Neural cell (in vitro differentiated cells): ENCODE results near the gene EPS15. TPM values are rescaled to one million over a fixed set of nuclear protein-coding genes. Genes with fewer than 3 reads are reported as not detected.

Experiments used
- H2AFZ ChIP-seq: fragments of 200-600, 300-800 bp; sonication (generic), shearing (Covaris generic); 2 replicates; pipeline ENCODE4 v1.6.0; 2014; ENCODE audit warnings: low read depth, mild to moderate bottlenecking, antibody characterized with exemption, low read length, moderate library complexity
- H3F3A ChIP-seq: fragments of 200-600 bp; shearing (Covaris generic); 2 replicates; pipeline ENCODE4 v1.6.1; 2016; ENCODE audit warnings: mild to moderate bottlenecking, moderate library complexity, mixed read lengths, antibody characterized with exemption, low read length; ENCODE audit not compliant: insufficient read depth, poor library complexity, severe bottlenecking
- H3K27ac ChIP-seq: fragments of 200-600, 300-800 bp; sonication (generic), shearing (Covaris generic); 2 replicates; pipeline ENCODE4 v1.5.1; 2014; ENCODE audit warnings: mild to moderate bottlenecking, low read length, moderate library complexity
- H3K27me3 ChIP-seq: fragments of 300-800, 200-600 bp; sonication (generic), shearing (Covaris generic); 2 replicates; pipeline ENCODE4 v1.6.0; 2014; ENCODE audit warnings: mild to moderate bottlenecking, low read depth, low read length, moderate library complexity; ENCODE audit not compliant: insufficient read depth
- H3K36me3 ChIP-seq: fragments of 300-800, 200-600 bp; sonication (generic), shearing (Covaris generic); 2 replicates; pipeline ENCODE4 v1.5.1; 2014; ENCODE audit warnings: mild to moderate bottlenecking, antibody characterized with exemption, low read length, moderate library complexity; ENCODE audit not compliant: insufficient read depth
- H3K4me2 ChIP-seq: fragments of 300-800, 200-600 bp; sonication (generic), shearing (Covaris generic); 2 replicates; pipeline ENCODE4 v1.6.0; 2014; ENCODE audit warnings: mild to moderate bottlenecking, low read length
- H3K4me3 ChIP-seq: fragments of 300-800, 200-600 bp; sonication (generic), shearing (Covaris generic); 2 replicates; pipeline ENCODE4 v1.5.1; 2014; ENCODE audit warnings: mild to moderate bottlenecking, low read length, moderate library complexity
- H3K79me2 ChIP-seq: fragments of 200-600 bp; shearing (Covaris generic); replicated peaks from 2 replicates; pipeline ENCODE4 v1.6.0; 2014; ENCODE audit warnings: mild to moderate bottlenecking, low read length, moderate library complexity; ENCODE audit not compliant: insufficient read depth
- H3K9ac ChIP-seq: fragments of 300-800, 200-600 bp; sonication (generic), shearing (Covaris generic); 2 replicates; pipeline ENCODE4 v1.6.1; 2016; ENCODE audit warnings: mild to moderate bottlenecking, low read length, mixed read lengths
- H3K9me2 ChIP-seq: fragments of 200-600 bp; shearing (Covaris generic); 2 replicates; pipeline ENCODE4 v1.6.1; 2016; ENCODE audit warnings: mild to moderate bottlenecking, low read length, mixed read lengths; ENCODE audit not compliant: insufficient read depth
- H3K9me3 ChIP-seq: fragments of 200-600, 300-800 bp; sonication (generic), shearing (Covaris generic); 2 replicates; pipeline ENCODE4 v1.6.1; 2016; ENCODE audit warnings: mild to moderate bottlenecking, mixed run types, low read length, moderate library complexity, mixed read lengths
- H4K20me1 ChIP-seq: fragments of 200-600 bp; shearing (Covaris generic); 2 replicates; pipeline ENCODE4 v1.6.1; 2016; ENCODE audit warnings: mild to moderate bottlenecking, mixed run types; ENCODE audit not compliant: insufficient read depth
- EP300 ChIP-seq: fragments of 450-650 bp; conservative IDR thresholded peaks from 2 replicates; pipeline ENCODE4 v1.6.1; 2014; ENCODE audit warnings: antibody characterized with exemption, mild to moderate bottlenecking, moderate library complexity; ENCODE audit not compliant: poor library complexity, severe bottlenecking
- EZH2 ChIP-seq: fragments of 200-600, 300-800 bp; shearing (Covaris generic), sonication (generic); IDR thresholded peaks from 2 replicates; pipeline ENCODE4 v1.6.1; 2014; ENCODE audit warnings: antibody characterized with exemption, low read length, borderline replicate concordance, mild to moderate bottlenecking; ENCODE audit not compliant: insufficient read depth, poor library complexity, severe bottlenecking
- MXI1 ChIP-seq: fragments of 450-650 bp; conservative IDR thresholded peaks from 2 replicates; pipeline ENCODE4 v1.6.1; 2014; ENCODE audit warnings: antibody characterized with exemption, mild to moderate bottlenecking; ENCODE audit not compliant: poor library complexity, severe bottlenecking
- POLR2AphosphoS5 ChIP-seq: IDR thresholded peaks from 2 replicates; pipeline ENCODE4 v1.6.1; 2012
- RAD21 ChIP-seq: fragments of 450-650 bp; conservative IDR thresholded peaks from 2 replicates; pipeline ENCODE4 v1.6.1; 2014; ENCODE audit warnings: antibody characterized with exemption, mild to moderate bottlenecking, moderate library complexity
- SMC3 ChIP-seq: fragments of 450-650 bp; conservative IDR thresholded peaks from 2 replicates; pipeline ENCODE4 v1.6.1; 2014; ENCODE audit warnings: antibody characterized with exemption, mild to moderate bottlenecking, moderate library complexity; ENCODE audit not compliant: poor library complexity
- TAF1 ChIP-seq: IDR thresholded peaks from 2 replicates; pipeline ENCODE4 v1.6.1; 2012; ENCODE audit warnings: low read depth
- polyA plus RNA-seq: library from polyadenylated mRNA; depleted of rRNA; stranded (reverse); fragments of >200 nt; gene quantifications from 2 replicates; pipeline ENCODE4 v1.2.3, GENCODE V29; 2014
- TF ChIP-seq, protein P1 (sequence below): IDR thresholded peaks from 2 replicates; pipeline ENCODE4 v1.6.1; 2012; ENCODE audit warnings: borderline replicate concordance
- TF ChIP-seq, protein P2 (sequence below): fragments of 450-650 bp; IDR thresholded peaks from 2 replicates; pipeline ENCODE4 v1.5.1; 2014; ENCODE audit warnings: antibody characterized with exemption, mild to moderate bottlenecking, moderate library complexity; ENCODE audit not compliant: poor library complexity, severe bottlenecking

Gene EPS15
- polyA plus RNA-seq, 1 donor from 2014 or later: 101 TPM

DNA sequence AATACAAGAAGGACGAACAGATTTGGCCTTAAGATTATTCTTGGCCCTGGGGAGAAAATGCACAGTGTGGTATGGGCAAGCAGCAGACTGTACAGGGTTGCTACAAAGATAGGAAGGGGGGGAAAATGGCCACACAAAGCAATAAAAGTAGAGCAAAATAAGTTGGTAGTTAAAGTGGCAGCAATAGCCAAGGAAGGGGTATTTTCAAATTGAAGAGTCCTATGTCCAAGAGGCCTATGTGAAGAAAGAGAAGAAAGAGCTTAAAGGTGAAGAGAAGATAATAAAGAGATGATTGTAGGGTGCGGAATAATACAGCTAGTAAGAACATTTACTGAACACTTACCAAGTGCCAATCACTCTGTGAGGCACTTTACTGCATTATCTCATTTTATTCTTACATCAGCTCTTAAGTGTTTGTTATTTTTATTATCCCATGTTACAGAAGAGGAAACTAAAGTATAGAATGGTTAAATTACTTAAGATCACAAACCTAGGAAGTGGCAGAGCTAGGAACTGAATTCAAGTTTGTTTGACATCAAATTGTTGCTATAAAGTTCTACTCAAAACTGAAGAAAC, 100.6 kb downstream of the EPS15 start:
- no peak overlapping the region for H3K27ac ChIP-seq
- TF ChIP-seq EZH2: no peak
- TF ChIP-seq RAD21: no peak
- TF ChIP-seq POLR2AphosphoS5: no peak
- TF ChIP-seq EP300: no peak
- TF ChIP-seq, protein P1, sequence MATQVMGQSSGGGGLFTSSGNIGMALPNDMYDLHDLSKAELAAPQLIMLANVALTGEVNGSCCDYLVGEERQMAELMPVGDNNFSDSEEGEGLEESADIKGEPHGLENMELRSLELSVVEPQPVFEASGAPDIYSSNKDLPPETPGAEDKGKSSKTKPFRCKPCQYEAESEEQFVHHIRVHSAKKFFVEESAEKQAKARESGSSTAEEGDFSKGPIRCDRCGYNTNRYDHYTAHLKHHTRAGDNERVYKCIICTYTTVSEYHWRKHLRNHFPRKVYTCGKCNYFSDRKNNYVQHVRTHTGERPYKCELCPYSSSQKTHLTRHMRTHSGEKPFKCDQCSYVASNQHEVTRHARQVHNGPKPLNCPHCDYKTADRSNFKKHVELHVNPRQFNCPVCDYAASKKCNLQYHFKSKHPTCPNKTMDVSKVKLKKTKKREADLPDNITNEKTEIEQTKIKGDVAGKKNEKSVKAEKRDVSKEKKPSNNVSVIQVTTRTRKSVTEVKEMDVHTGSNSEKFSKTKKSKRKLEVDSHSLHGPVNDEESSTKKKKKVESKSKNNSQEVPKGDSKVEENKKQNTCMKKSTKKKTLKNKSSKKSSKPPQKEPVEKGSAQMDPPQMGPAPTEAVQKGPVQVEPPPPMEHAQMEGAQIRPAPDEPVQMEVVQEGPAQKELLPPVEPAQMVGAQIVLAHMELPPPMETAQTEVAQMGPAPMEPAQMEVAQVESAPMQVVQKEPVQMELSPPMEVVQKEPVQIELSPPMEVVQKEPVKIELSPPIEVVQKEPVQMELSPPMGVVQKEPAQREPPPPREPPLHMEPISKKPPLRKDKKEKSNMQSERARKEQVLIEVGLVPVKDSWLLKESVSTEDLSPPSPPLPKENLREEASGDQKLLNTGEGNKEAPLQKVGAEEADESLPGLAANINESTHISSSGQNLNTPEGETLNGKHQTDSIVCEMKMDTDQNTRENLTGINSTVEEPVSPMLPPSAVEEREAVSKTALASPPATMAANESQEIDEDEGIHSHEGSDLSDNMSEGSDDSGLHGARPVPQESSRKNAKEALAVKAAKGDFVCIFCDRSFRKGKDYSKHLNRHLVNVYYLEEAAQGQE: no peak
- TF ChIP-seq SMC3: no peak
- no peak for TF ChIP-seq MXI1
- no peaks in the 10 kb centered on the region for H3K36me3 ChIP-seq
- no peaks in the 10 kb centered on the region for H3F3A ChIP-seq
- H4K20me1 ChIP-seq: no peaks in the 10 kb centered on the region
- no peaks in the 10 kb centered on the region for H3K9me3 ChIP-seq
- no peak overlapping the region for H2AFZ ChIP-seq
- peaks cover 64% of the 10 kb centered on the region for H3K79me2 ChIP-seq
- H3K9me2 ChIP-seq: no peaks in the 10 kb centered on the region
- H3K4me3 ChIP-seq: peak overlapping the region; percentile 74
- no peaks in the 10 kb centered on the region for H3K27me3 ChIP-seq
- peak overlapping the region; percentile 85 for H3K4me2 ChIP-seq
- H3K9ac ChIP-seq: no peak overlapping the region

DNA sequence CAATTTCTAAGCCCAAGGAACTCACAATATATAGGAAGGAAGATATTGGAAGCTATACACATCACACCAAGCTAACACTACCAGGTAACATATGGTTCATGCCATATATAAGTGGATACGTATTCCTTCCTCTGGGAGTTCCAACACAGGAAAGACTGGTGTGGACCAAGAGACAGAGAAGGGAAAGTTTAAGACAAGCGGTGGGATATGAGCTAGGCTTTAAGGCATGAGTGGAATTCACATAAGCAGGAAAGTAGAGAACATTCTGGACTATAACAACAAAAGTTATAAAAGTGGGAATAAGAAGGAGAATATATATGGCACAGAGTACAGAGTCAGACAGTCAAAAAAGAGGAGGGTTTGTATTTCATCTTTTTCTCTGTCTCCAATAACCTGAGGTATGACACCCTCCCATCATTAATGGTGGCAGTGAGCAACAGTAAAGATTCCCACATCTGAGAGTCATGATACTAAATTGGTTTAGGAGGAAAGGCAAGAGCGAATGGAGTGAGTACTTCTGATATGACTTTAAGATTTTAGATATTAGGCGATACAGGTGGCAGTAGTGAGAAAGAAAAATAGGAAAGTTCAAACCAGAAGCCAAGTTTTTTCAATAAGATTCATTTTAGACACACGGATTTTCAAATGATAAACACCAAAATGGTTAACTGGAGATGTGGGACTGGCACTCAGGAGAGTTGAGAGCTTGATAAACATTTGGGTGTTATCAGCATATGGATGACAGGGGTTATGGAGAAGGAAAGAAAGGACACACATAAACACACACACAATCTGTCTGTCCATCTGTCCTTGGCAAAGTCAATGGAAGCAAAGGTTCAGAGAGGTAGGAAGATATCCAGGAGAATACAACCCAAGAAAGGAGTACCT, 101.3 kb downstream of the EPS15 start:
- Histone ChIP-seq H3K4me3 (peak overlapping the region; percentile 74), H3K36me3 (no peaks in the 10 kb centered on the region), H3K27me3 (no peaks in the 10 kb centered on the region), H2AFZ (no peak overlapping the region), H3K9me3 (no peaks in the 10 kb centered on the region), H3K79me2 (peaks cover 70% of the 10 kb centered on the region), H3K4me2 (no peak overlapping the region), H3K27ac (no peak overlapping the region), H3K9me2 (no peaks in the 10 kb centered on the region), H3F3A (no peaks in the 10 kb centered on the region), H4K20me1 (no peaks in the 10 kb centered on the region), H3K9ac (no peak overlapping the region)
- no peak for TF ChIP-seq SMC3
- no peak for TF ChIP-seq RAD21
- TF ChIP-seq EZH2: no peak
- TF ChIP-seq, protein P2, sequence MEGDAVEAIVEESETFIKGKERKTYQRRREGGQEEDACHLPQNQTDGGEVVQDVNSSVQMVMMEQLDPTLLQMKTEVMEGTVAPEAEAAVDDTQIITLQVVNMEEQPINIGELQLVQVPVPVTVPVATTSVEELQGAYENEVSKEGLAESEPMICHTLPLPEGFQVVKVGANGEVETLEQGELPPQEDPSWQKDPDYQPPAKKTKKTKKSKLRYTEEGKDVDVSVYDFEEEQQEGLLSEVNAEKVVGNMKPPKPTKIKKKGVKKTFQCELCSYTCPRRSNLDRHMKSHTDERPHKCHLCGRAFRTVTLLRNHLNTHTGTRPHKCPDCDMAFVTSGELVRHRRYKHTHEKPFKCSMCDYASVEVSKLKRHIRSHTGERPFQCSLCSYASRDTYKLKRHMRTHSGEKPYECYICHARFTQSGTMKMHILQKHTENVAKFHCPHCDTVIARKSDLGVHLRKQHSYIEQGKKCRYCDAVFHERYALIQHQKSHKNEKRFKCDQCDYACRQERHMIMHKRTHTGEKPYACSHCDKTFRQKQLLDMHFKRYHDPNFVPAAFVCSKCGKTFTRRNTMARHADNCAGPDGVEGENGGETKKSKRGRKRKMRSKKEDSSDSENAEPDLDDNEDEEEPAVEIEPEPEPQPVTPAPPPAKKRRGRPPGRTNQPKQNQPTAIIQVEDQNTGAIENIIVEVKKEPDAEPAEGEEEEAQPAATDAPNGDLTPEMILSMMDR: no peak
- no peak for TF ChIP-seq EP300
- TF ChIP-seq TAF1: no peak
- TF ChIP-seq POLR2AphosphoS5: no peak
- TF ChIP-seq, protein P1: no peak
- no peak for TF ChIP-seq MXI1
